Stimulated activated CD4-positive, alpha-beta T cell treated with anti-CD3 and anti-CD28 coated beads, Interleukin-12 subunit alpha, Interleukin-12 subunit beta, amount 100 ng/mL, for 4 hours (primary cell): ENCODE data around the gene FGF22.
"Not testable (repeated sequence)": the region's sequence is repeated elsewhere in the genome, so short reads cannot be mapped to it uniquely, and the experiment has no call there.

Source experiments
- DNase-seq: peaks from one replicate; pipeline ENCODE4 v3.0.0-alpha.2; 2020

Gene FGF22

GRCh38 chr19:661427-662196 lies 21.9 kb downstream of the FGF22 start:
- peak; percentile 61 for DNase-seq

- DNase-seq = peak; percentile 69
Observed at GRCh38 chr19:662207-662961, 22.7 kb downstream of the FGF22 start.

DNA sequence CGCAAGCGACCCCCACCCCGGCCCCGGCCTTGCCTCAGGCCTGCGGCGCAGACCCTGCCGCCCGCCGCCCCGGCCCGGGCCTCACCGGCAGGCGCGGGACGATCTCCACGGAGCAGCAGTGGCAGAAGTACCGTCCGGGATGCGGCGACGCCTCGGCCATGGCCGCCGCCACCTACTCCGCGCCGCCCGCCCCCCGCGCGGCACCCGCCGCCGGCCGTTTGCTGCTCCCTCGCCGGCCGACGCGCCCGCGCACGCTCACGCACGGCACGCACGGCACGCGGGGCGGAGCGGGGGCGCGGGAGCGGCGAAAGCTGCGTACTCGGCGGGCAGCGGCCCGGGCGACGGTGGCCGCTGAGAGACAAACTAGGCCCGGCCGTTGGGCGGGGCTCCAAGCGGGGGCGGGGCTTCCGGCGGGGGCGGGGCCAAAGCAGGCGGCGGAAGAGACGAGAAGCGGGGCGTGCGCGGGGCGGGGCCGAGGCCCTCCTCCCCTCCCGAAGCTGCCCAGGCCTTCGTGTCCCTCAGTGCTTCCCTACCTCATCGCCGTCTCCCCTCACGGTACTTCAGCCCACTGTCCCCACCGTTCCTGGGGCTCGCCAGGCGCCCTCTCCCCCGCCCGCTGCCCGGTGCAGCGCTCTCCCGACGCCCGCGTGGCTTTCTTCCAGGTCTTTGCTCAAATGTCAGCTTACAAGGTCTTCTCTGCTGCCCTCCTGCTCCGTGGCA lies 23.4 kb downstream of the FGF22 start, which contains the start of gene RNF126:
RNF126 (minus strand) TSS at position 253 of the 720 bp plus-strand sequence; CDS start at position 160, 93 bp downstream.
- DNase-seq = peak; percentile 98

DNA sequence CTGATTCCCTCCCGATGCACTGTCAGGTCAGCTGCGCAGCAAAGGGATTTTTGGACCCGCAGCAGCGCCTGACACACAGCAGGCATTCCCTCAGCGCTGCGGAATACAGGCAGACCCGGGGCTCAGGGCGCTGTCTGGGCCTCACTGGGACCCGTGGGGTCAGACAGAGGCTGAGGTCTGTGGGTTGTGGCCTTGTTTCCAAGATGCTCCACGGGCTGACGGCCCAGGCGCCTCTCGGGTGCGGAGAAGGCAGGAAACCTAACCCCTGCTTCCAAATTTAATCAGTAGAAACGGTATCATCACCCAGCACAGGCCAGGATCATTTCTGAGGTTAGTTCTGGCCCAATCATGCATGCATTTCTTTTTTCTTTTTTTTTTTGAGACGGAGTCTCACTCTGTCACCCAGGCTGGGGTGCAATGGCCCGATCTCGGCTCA lies 24.0 kb downstream of the FGF22 start:
- DNase-seq = no peak

- peak; percentile 84 for DNase-seq
Observed at GRCh38 chr19:664913-665443, 25.3 kb downstream of the FGF22 start.

- not testable (repeated sequence) for DNase-seq
Observed at GRCh38 chr19:666985-667573, 27.4 kb downstream of the FGF22 start.

GRCh38 chr19:668675-669434 lies 29.2 kb downstream of the FGF22 start:
- DNase-seq = not testable (repeated sequence)

DNA sequence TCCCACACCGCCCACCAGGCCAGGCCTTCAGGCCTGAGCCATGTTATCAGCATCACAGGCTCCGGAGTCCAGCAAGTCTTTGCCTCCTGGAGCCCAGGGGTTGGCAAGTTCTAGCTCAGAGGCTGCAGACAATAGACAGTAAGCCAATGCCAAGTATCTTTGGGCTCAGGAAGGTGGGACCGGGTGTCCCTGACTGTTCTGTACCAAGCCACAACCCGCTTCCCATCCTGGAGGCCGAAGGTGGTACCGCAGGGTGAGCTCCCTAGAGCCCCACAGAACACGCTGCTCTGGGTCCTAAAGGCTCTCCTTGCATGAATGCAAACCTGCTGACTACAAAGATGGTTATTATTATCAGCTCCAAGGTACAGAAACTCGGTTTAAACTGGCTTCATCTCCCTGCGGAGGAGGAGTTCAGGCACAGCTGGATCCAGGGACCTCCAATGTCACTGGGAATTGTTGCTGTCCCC lies 31.0 kb downstream of the FGF22 start:
- no peak for DNase-seq

DNA sequence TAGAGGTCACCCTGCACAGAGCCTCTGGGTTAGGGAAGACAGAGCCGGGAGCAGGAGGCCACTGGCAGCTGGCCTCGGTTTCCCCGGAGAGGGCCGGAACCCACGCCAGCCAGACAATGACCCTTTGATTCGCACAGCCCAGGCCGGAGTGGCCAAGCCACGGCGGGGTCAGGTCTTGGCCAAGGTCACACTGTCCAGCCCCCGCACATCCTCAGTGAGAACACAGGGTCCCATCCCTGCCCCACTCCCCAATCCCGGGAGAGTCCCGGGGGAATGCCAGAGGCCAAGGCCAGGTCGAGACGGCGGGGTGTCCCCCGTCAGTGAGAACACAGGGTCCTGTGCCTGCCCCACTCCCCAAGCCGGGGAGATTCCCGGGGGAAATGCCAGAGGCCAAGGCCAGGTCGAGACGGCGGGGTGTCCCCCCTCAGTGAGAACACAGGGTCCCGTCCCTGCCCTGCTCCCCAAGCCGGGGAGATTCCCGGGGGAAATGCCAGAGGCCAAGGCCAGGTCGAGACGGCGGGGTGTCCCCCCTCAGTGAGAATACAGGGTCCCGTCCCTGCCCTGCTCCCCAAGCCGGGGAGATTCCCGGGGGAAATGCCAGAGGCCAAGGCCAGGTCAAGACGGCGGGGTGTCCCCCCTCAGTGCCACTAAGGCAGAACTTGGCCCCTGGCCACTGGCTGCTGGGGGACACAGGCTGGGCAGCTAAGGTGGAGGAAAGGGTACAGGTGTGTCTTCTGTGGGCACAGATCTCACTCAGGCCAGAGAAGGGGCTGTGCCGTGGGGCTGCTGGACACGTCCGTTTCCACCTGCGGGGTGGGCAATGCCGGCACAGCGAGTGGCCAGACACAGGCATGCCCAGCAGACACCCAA lies 34.8 kb downstream of the FGF22 start:
- DNase-seq = no peak

DNA sequence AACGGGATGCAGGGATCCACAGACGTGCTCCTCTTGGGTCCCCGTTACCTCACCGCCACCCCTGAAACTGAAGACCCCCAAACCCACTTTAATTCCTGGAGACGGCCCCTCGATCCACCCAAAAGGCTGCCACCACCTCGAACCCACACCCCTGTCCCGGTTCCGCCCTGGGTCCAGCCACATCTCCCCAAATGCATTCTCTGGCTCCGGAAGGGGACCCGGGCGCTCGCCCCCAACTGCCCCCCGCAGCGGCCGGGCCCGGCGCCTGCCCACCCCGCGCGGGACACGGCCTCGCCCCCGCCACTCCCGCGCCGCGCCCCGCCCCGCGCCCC lies 36.3 kb downstream of the FGF22 start:
- no peak for DNase-seq

DNA sequence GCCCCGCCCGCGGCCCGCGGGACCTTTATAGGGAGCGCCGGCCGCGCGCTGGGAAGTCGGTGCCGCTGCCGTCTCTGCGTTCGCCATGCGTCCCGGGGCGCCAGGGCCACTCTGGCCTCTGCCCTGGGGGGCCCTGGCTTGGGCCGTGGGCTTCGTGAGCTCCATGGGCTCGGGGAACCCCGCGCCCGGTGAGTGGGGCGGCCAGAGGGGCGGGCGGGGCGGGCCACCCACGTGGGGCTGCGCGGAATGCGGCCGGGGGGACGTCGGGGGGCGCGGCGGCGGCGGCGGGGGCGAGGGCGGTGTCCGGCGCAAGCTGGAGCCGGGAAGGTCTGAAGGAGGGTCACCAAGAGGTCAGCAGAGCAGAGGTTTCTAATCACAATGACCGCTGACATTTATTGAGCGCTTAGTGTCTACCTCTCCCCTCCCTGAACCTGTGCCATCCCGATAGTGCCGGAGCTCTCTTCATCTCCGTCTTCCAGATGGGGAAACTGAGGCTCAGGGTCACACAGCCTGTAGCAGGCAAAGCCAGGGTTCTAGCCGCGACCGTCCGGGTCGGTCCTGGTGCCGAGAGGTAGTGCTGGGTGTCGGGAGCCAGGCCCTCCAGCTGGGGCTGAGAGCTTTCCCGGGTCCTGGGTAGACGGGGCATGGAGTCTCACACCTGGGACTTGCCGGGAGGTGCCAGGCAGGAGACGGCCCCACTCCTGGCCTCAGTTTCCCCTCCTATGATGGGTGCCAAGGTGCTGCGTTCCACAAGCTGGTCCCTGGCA lies 36.8 kb downstream of the FGF22 start, which contains the start of gene FSTL3:
FSTL3 (plus strand) TSS at position 54 of the 767 bp plus-strand sequence; CDS start at position 86, 32 bp downstream.
- DNase-seq = no peak

DNA sequence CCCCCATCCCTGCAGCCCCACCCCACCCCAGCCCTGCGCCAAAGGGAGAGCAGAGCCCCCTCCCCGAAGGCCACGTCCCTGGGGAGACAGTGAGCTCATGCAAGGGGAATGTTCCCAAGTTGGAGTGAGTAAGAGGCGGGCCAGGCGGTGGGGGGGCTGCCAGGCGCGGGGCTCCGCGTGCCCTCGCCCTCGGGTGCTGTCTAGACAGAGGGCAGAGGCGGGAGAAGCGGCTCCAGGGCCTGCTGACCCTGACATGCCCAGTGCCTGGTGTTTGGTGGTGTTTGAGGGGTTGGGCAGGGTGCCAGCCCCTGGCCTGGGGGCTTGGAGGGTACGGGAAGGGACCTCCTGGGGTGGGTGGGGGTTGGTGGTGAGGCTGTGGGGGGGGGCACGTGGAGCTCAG lies 37.5 kb downstream of the FGF22 start:
- no peak for DNase-seq

GRCh38 chr19:677601-678436 lies 38.1 kb downstream of the FGF22 start:
- DNase-seq = no peak

- no peak for DNase-seq
Observed at GRCh38 chr19:678791-679388, 39.2 kb downstream of the FGF22 start.

- peak; percentile 39 for DNase-seq
Observed at GRCh38 chr19:679418-680286, 40.0 kb downstream of the FGF22 start.

- DNase-seq = peak; percentile 100
Observed at GRCh38 chr19:680287-681028, 40.8 kb downstream of the FGF22 start.
